NCI-H2227 (cell line): ENCODE measurements around the gene AASS.
"Not testable (repeated sequence)": the region's sequence is repeated elsewhere in the genome, so short reads cannot be mapped to it uniquely, and the experiment has no call there.

Source experiments
- DNase-seq: peaks from one replicate; lab custom pipeline; 2025; ENCODE audit not compliant: unreplicated experiment; lab: John Stamatoyannopoulos, UW

Gene AASS

GRCh38 chr7:122143751-122144711 is at the start of gene AASS:
TSS of gene AASS (minus strand) at chr7:122144249. CDS start at chr7:122133726, 10,523 bp downstream.
- DNase-seq: peak; percentile 85

DNA sequence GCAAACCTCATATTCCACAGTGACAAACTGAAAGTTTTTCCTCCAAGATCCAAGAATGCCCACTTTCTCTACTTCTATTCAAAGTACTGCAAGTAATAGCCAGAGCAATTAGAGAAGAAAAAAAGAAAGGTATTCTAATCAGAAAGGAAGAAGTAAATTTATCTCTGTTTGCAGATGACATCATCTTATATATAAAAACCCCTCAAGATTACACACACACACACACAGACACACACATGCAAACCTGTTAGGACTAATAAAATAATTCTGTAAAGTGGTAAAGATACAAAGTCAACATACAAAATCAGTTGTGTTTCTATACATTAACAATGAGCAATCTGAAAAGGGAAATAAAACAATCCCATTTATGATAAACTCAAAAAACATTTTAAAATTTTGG is 44.7 kb upstream of the AASS start:
- no peak for DNase-seq

- no peak for DNase-seq
These were observed 39.1 kb upstream of the AASS start for GRCh38 chr7:122183106-122183505.

DNA sequence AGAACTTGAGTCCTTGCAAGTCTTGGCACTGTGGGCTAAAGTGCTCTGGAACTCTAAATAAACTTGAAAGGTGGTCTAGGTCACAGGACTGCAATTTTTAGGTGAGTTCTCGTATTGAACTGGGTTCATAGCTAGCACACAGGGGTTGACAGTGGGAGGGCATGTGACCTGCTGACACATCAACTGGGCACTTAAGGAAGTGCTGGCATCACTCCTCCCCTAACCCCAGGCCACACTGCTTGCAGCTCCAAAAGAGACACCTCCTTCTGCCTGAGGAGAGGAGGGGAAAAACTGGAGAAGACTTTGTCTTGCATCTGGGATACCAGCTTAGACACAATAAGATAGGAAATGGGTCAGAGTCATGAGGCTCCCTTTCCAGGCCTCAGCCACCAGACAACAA is 38.0 kb upstream of the AASS start:
- DNase-seq: no peak

DNA sequence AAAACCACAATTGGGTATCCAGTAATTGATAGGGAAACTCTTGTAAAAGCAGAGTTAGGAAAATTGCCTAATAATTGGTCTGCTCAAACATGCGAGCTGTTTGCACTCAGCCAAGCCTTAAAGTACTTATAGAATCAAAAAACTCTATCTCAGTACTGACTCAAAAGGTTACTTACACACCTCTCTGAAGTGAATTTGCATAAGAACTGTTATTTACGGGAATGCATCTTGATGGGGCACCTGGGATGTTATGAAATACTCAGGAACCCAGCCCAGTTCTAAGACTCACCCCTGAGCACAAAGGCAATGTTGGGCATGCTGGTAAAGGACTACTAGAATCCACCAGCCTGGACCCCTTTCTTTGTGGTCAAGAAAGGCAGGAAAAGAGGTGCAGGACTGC is 28.1 kb upstream of the AASS start:
- not testable (repeated sequence) for DNase-seq

- no peak for DNase-seq
These were observed 22.7 kb upstream of the AASS start for GRCh38 chr7:122166740-122167139.

GRCh38 chr7:122166275-122166674 is 22.2 kb upstream of the AASS start:
- no peak for DNase-seq

GRCh38 chr7:122161628-122162027 is 17.6 kb upstream of the AASS start:
- DNase-seq: no peak

DNA sequence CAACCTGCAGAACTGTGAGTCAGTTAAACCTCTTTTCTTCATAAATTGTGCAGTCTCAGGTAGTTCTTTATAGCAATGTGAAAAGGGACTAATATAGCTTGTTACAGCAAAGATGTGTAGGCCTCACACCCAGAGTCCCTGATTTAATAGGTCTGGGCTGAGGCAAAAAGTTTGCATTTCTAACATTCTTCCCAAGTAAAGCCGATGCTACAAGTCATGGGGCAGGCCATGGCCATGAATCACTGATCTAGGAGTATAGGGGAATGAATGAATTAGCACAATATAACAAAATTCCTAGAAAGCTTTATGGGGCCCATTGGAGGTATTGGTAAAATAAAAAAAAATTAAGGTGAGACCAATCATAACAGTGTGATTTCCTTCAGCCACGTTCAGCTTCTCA is 11.5 kb upstream of the AASS start:
- DNase-seq: no peak

DNA sequence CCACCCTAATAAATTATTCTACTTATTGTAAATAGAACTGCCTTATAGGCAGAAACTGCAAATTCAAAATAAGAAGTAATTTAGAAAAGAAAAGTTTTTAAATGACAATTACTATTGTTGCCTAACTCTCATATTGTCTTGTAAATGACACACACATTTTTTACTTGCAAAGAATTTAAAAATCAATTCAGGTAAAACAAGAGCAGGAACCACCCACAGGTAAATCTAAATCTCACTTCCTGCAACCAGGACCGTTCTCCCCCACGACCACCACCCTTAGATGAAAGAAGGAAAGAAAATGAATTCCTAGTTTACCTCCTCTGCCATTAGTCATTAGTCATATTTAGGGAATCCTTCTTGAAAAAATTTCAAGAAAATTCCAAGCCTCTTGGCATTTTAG is 4.8 kb upstream of the AASS start:
- DNase-seq: no peak

GRCh38 chr7:122148081-122148480 is 4.0 kb upstream of the AASS start:
- no peak for DNase-seq

DNA sequence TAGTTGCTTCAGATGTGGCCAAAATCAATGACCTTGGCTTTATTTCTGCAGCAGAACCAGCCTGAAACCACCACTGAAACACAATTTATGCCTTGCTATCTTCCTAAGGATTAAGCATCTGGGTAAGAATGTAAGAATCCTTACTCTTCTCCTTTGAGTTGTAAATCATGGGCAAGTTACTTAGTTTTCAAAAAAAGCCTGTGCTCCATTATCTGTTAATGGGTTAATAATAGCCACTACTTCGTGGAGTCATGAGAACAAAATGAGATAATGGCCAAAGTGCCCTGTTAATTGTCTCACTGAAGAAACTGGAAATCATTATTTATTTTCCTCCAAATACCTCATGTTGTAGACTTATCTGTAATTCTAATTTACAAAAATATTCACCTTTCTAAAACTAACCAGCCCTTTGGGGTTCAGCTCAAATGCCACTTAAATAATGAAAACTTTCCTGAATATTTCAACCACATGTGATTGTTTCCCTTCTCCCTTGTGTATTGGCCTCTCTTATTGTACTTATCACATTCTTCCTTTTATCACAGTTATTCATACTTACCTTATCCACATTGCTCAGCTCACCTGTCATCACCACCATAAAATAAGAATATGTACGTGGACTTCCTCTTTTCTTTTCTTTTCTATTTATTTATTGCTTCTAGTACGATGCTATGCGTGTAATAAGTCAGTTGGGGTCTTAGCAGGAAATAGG is 2.0 kb upstream of the AASS start:
- DNase-seq: no peak

- DNase-seq: no peak
These were observed 686 bp downstream of the AASS start for GRCh38 chr7:122143376-122143750.

GRCh38 chr7:122140918-122141317 is 3.1 kb downstream of the AASS start:
- DNase-seq: no peak

GRCh38 chr7:122137251-122138077 is 6.6 kb downstream of the AASS start:
- DNase-seq: no peak

DNA sequence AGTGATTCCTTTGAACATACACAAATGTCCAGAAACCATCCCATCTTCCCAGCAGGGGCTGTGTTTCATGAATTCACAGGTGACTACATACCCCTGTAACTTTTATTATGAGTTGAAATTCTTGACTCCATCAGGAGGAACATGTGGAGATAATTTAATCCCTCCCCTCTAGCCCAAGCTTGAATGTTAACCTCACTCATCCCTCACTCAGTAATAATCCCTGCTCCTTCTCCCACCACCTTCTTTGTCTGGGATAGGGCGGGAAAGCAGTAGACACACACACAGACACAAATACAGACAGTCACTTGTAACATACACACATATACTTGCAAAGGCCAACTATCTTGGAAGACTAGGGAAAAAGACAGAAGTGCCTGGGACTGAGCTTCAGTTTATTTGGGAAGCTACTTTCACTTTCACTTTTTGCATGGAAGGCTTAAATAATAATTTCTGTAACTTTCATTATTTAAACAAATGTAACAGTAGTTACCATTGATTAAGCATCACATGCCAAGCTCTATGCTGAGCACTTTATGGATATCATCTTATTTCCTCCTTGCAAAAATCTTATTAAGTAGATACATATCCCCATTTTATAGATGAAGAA is 7.3 kb downstream of the AASS start:
- DNase-seq: no peak

GRCh38 chr7:122136078-122136477 is 8.0 kb downstream of the AASS start:
- no peak for DNase-seq

DNA sequence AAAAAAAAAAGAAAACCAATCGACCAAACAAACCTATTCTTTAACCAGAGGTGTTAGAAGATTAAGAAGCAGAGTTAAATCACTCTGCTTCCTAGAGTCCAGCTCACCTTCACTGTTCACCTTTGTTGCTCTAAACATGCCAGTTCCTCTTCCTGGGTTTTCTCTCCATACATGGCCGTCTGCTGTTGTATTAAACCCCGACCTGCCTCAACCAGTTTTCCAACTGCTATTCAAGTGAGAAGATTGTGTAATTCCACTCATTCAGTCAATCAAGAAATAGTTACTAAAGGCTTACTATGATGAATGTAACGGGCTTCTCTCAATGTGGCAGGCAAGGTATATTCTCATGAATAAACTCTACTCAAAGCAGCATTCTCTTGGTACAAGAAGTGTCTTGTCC is 8.8 kb downstream of the AASS start:
- no peak for DNase-seq

DNA sequence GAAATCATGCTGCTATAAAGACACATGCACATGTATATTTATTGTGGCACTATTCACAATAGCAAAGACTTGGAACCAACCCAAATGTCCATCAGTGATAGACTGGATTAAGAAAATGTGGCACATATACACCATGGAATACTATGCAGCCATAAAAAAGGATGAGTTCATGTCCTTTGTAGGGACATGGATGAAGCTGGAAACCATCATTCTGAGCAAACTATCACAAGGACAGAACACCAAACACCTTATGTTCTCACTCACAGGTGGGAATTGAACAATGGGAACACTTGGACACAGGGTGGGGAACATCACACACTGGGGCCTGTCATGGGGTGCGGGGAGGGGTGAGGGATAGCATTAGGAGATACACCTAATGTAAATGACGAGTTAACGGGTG is 9.3 kb downstream of the AASS start:
- DNase-seq: not testable (repeated sequence)

GRCh38 chr7:122133477-122133876 is 10.6 kb downstream of the AASS start:
- no peak for DNase-seq

DNA sequence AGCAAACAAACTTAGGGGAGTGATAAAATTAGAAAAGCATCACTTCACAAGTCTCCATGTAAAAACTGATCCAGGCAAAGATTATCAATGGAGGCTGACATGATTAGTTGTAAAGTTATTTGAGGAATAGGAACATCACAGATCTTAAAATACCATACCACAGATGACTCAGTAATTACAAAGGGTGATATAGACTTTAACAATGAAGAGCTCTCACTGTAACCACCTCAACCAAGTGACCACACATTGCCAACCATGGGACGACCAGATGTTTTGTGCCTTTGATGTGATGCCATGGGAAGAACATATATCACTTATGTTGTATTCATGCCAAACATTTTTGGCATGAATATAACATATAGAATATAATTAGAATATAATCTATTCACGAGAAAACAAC is 11.7 kb downstream of the AASS start:
- no peak for DNase-seq
